ENCODE results near the gene ZNF341.
"Not testable (repeated sequence)": the region's sequence is repeated elsewhere in the genome, so short reads cannot be mapped to it uniquely, and the experiment has no call there.

The ZNF341 gene

DNA sequence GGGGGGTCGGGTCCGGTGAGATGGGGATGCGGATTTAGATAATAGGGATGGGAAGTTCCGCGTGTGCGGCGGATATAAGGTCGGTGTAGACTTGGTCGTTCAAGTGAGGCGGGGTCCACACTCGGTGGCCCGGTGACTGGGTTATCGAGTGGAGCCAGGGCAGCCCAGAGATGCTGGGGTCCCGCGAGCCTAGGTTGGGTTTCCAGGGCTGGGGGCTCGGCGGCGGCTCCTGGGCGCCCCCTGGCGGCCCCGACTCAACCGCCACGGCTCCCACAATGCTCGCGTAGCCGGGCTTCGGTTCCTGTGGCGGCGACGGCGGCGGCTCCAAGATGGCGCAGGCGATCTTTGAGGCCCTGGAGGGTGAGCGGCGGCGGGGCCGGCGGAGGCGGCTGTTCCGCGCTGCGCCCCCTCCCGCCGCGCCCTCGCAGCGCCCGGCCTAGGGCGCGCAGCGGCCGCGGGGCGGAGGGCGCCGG lies at the start of gene ZNF341:
TSS of gene ZNF341 (plus strand) at position 304 of the 473 bp plus-strand sequence. CDS start at position 330, 26 bp downstream.
- FAIRE-seq (no peak), DNase-seq (ENCODE audit: insufficient read length, low spot score) (peak; percentile 77)

DNA sequence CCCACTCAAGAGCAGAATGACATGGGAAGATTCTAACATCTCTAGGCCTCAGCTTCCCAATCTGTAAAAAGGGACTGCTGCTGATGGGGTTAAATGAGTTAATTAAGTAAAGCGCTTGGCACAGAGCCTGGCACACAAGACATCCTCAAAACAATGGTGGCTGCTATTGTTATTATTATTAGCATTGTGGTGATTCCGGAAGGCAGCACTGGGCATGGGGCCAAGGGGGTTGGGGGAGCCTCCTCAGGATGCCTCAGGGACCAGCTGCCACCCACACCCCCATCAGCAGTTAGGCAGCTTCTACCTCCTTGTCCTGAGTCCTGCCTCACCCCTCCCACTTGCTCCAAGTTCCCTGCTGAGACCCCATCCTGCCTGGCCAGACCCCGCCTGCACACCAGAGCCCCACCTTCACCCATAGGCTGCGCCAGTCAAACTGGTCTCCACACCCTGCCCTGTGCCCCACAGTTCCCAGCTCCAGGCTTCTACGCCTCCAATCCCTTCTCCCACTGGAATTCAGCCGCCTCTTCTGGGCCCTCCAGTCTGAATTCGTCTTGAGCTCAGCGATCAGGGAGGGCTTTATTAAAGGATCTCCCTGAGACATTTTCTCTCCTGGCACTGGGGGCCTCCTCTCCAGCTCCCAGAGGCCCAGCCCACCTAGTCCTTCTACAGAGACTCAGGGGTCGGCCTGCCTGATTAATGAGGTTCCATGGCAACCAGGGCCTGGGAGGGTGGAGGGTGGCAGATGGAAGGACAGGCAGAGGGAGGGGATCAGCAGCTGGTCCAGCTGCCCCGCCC lies 47.1 kb upstream of the ZNF341 start:
- no peak for FAIRE-seq

GRCh38 chr20:33685328-33686099 lies 46.3 kb upstream of the ZNF341 start:
- FAIRE-seq (peak; percentile 87), DNase-seq (ENCODE audit: insufficient read length, low spot score) (peak; percentile 86)

More for the DNA sequence above, 47.1 kb upstream of the ZNF341 start:
- no peak for DNase-seq (ENCODE audit: insufficient read length, low spot score)

- peak; percentile 49 for FAIRE-seq
- peak; percentile 98 for DNase-seq (ENCODE audit: insufficient read length, low spot score)
Observed at GRCh38 chr20:33686100-33686983, 45.5 kb upstream of the ZNF341 start, which contains the start of gene E2F1. TSS of gene E2F1 (minus strand) at chr20:33686385. CDS start at chr20:33686264, 121 bp downstream.

DNA sequence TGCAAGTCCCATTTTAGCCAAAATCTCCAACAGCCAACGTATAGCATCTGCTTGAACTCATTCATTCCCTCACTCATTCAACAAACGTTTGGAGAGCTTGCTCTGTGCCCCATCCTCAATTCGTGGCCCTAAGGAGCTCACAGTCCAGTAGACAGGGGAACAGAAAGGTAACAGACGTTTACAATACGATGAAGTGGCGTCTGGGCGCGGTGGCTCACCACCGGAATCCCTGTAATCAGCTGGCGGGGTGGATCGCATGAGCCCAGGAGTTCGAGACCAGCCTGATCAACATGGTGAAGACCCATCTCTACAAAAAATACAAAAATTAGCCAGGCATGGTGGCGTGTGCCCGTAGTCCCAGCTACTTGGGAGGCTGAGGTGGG lies 44.8 kb upstream of the ZNF341 start:
- DNase-seq (ENCODE audit: insufficient read length, low spot score) (no peak), FAIRE-seq (no peak)

DNA sequence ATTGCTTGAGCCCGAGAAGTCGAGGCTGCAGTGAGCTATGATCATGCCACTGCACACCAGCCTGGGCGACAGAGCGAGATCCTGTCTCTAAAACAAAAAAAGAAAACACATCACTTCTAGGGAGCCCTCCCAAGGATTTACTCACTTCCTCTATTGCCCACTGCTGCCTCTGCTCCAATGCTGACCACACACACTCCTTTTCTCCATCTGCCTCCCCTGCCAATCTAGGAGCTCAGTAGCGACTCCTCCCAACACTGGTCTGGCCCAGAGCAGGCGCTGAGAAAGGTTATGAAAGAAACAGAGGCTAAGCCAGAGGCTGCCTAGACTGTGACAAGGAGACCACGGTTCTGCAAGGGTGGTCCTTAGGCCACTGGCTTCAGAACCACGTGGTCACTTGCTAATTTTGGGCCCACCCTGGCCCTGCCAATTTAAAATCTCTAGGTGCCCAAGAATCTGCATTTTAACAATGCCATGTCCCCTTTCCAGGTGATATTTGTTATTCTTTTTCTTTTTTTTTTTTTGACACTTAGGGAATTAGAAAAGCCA lies 44.4 kb upstream of the ZNF341 start:
- no peak for FAIRE-seq
- no peak for DNase-seq (ENCODE audit: insufficient read length, low spot score)

GRCh38 chr20:33687993-33688937 lies 43.5 kb upstream of the ZNF341 start:
- DNase-seq (ENCODE audit: insufficient read length, low spot score) (no peak), FAIRE-seq (no peak)

GRCh38 chr20:33688938-33689424 lies 42.8 kb upstream of the ZNF341 start:
- no peak for DNase-seq (ENCODE audit: insufficient read length, low spot score)
- FAIRE-seq, result no peak

- no peak for DNase-seq (ENCODE audit: insufficient read length, low spot score)
- FAIRE-seq, result no peak
Observed at GRCh38 chr20:33689493-33689892, 42.3 kb upstream of the ZNF341 start.

DNA sequence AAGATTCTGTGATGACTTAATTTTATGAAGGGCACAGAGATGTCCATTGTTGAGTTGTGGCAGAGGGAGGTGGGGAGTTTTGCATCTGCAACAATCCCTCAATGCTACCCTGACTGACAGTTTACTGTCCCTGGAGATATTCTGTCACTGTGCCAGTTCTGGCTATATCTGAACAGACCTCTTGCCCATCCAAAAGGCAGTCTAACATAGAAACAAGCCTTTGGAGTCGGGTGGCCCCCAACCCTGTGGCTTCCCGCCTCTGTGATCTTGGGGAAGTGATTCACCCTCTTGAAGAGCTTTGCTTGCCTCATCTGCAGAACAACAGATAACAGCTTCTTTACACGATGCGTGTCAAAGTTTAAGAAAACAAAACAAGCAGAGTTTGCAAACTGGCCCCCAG lies 41.8 kb upstream of the ZNF341 start:
- FAIRE-seq (no peak), DNase-seq (ENCODE audit: insufficient read length, low spot score) (no peak)

DNA sequence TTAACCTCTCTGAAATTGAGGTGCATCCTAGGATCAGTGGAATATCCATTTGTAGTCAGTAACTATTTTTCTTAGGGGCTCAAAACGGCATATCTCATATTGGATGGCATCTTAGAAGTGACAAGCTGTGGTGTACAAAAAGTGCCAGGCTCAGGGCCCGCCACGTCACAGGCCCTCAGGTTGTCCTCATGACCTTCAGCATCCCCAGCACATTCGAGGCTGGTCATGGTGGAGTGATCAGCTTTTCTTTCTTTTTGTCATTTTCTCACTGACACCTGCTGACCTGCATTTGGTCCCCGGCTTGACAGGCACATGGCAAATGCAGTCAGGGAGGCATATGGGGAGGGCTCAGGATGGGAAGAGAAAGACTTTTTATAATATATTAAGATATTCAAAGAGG lies 38.5 kb upstream of the ZNF341 start:
- FAIRE-seq (no peak), DNase-seq (ENCODE audit: insufficient read length, low spot score) (no peak)

DNA sequence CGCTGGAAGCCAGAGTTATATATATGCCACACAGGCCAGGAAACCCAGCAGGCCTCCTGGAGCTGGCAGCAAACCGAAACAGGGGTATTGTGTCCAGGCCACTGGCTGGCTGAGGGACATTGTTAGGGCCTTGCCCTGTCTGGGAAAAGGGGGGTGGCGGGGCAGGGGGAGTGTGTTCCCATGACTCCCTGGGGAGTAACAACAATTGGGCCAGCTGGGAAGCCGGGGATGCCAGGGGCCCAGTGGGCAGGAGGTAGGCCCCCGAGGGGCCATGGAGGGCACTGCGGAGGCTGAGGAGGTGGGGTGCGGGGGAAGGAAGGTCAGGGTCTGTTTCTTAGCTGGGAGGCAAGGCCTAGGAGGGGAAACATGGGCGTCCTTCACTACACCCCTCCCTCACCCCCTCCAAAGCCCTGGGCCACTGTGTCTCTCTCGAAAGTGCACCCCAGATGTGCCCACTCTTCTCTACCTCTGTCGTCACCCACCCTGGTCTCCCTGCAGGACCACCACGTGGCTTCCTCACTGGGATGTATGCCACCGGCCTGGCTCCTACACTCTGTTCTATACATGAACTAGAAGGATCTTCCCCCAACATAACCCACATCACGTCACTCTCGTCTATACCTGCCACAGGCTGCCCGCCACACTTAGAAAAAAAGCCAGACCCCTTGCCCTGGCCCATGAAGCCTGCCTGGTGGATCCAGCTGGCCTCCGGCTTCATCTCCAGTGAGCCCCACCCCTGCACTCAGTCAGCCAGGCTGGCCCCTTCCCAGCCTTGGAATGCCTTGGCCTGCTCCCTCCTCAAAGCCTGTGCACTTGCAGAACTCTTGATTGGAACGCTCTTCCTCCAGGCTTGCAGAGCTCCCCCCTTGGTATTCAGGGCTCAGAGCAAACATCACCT lies 37.8 kb upstream of the ZNF341 start:
- FAIRE-seq (no peak), DNase-seq (ENCODE audit: insufficient read length, low spot score) (no peak)

GRCh38 chr20:33694639-33695012 lies 37.2 kb upstream of the ZNF341 start:
- FAIRE-seq (no peak), DNase-seq (ENCODE audit: insufficient read length, low spot score) (no peak)

GRCh38 chr20:33696448-33696847 lies 35.3 kb upstream of the ZNF341 start:
- FAIRE-seq (no peak), DNase-seq (ENCODE audit: insufficient read length, low spot score) (no peak)

GRCh38 chr20:33697129-33697528 lies 34.7 kb upstream of the ZNF341 start:
- DNase-seq (ENCODE audit: insufficient read length, low spot score) (no peak), FAIRE-seq (no peak)

DNA sequence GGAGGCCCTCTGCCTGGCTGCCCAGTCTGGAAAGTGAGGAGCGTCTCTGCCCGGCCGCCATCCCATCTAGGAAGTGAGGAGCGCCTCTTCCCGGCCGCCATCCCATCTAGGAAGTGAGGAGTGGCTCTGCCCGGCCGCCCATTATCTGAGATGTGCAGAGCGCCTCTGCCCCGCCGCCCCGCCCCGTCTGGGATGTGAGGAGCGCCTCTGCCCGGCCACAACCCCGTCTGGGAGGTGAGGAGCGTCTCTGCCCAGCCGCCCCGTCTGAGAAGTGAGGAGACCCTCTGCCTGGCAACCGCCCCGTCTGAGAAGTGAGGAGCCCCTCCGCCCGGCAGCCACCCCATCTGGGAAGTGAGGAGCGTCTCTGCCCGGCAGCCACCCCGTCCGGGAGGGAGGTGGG lies 32.8 kb upstream of the ZNF341 start:
- not testable (repeated sequence) for FAIRE-seq; DNase-seq (ENCODE audit: insufficient read length, low spot score)

GRCh38 chr20:33700696-33701441 lies 30.9 kb upstream of the ZNF341 start:
- FAIRE-seq, result not testable (repeated sequence)

More at GRCh38 chr20:33700696-33701441, 30.9 kb upstream of the ZNF341 start:
- DNase-seq (ENCODE audit: insufficient read length, low spot score), result not testable (repeated sequence)
